ENCODE results near the gene ZNF189.
"Not testable (repeated sequence)": the region's sequence is repeated elsewhere in the genome, so short reads cannot be mapped to it uniquely, and the experiment has no call there.

ZNF189 gene

GRCh38 chr9:101376111-101376848, 22.4 kb upstream of the ZNF189 start:
- peak in 9 of 10 donors; percentile 16 to 95 (median 83) for DNase-seq
- intact Hi-C loops (cut with DNase I): no loop called here

- intact Hi-C loops (cut with DNase I): no loop called here
Observed at GRCh38 chr9:101380295-101380694, 18.4 kb upstream of the ZNF189 start.

GRCh38 chr9:101381118-101381517, 17.5 kb upstream of the ZNF189 start:
- intact Hi-C loops (cut with DNase I): no loop called here
- no peak for DNase-seq

More at GRCh38 chr9:101380295-101380694, 18.4 kb upstream of the ZNF189 start:
- no peak for DNase-seq

DNA sequence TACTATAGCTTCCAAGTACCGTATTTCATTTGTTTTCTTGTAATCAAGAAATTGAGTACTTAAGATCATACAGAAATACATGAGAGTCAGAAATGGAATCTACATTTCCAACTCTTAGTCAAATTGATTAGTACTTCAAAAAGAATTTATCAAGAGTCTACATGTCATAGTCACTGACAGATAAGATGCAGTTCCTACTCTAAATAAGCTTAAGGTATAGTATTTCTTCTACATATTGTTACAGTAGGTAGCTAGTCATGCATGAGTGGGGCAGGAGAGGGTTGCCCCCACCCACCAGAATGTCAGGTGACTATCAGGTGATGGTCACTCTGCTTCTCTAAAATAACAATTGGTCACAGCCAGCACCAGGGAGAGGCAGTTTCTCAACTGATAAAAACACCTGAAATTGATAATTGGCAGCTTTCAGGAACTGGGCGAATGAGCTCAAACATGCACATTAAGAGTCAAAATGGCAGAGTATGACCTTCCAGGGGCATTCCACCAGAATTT, 16.8 kb upstream of the ZNF189 start:
- DNase-seq: no peak
- intact Hi-C loops (cut with DNase I): no loop called here

GRCh38 chr9:101383361-101383760, 15.3 kb upstream of the ZNF189 start:
- DNase-seq: no peak
- intact Hi-C loops (cut with DNase I): no loop called here

- not testable (repeated sequence) for DNase-seq
- intact Hi-C loops (cut with DNase I): loop anchor here (5.0 kb wide), 2 partner anchors 673 to 783 kb away; no protein-coding TSS in a partner anchor
Observed at GRCh38 chr9:101384873-101385536, 13.6 kb upstream of the ZNF189 start, which contains the start of gene BAAT. TSS of gene BAAT (minus strand) at chr9:101385006. CDS start at chr9:101371404, 13,602 bp downstream.

- intact Hi-C loops (cut with DNase I): loop anchor here (5.0 kb wide), 2 partner anchors 676 to 786 kb away; no protein-coding TSS in a partner anchor
- DNase-seq: no peak
Observed at GRCh38 chr9:101387871-101388506, 10.7 kb upstream of the ZNF189 start.

- intact Hi-C loops (cut with DNase I): loop anchor here (5.0 kb wide), 2 partner anchors 676 to 786 kb away; no protein-coding TSS in a partner anchor
- DNase-seq: no peak
Observed at GRCh38 chr9:101388507-101388993, 10.1 kb upstream of the ZNF189 start.

DNA sequence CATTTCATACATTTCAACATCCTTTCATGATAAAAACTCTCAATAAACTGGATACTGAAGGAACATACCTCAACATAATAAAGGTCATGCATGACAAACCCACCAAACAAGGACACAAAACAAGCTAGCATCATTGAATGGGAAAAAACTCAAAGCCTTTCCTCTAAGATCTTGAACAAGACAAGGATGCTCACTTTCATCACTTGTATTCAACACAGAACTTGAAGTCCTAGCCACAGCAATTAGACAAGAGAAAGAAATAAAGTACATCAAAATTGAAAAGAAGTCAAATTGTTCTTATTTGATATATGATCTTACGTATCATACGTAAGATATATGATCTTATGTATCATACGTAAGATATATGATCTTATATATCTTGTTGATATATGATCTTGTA, 5.5 kb upstream of the ZNF189 start:
- DNase-seq: no peak
- intact Hi-C loops (cut with DNase I): no loop called here

DNA sequence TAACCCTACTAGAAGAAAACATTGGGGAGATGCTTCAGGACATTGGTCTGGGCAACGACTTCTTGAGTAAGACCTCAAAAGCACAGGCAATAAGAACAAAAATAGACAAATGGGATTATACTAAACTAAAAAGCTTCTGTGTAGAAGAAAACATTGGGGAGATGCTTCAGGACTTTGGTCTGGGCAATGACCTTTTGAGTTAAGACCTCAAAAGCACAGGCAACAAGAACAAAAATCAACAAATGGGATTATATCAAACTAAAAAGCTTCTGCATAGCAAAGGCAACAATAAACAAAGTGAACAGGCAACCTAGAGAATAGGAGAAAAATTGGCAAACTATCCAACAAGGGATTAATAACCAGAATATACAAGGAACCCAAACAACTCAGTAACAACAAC, 4.0 kb upstream of the ZNF189 start:
- DNase-seq: no peak
- intact Hi-C loops (cut with DNase I): loop anchor here (5.0 kb wide), 1 partner anchor 138 kb away; the partner anchor contains the start of gene RNF20

GRCh38 chr9:101397746-101398067, 944 bp upstream of the ZNF189 start:
- DNase-seq: no peak
- intact Hi-C loops (cut with DNase I): loop anchor here (5.0 kb wide), 1 partner anchor 135 kb away; the partner anchor contains the start of gene RNF20

DNA sequence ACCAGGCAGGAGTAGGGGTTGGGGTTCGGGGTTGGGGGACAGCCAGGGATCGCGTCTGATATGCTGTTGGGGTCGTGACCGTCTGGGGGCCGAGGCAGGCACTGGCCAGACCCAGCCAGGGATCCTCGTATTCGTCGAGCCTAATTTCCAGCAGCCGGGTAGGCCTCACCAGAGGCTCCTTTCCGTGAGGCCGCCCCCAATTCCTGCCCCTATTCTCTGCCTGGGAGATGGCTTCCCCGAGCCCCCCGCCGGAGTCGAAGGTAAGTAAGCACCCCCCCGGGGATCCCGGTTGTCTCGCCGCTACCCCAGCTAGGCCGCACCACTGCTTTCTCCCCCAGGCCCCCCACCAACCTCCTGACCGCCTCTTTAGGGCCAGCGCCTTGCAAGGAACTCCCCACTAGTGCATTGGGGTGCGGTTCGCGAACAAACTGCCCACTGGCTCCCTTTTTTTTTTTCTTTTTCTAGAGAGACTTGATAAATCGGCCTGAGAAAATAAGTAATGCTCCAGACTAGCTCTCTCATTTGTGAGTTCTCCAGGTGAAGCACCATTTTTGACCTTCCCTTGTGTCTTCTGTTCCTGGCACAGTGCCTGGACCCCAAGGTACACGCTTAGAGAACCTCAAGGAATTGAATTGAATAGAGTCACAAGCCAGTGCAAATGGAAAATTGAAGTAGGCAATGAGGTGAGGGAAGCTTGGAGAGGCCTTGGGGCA, 435 bp downstream of the ZNF189 start:
- intact Hi-C loops (cut with DNase I): loop anchor here (5.0 kb wide), 1 partner anchor 133 kb away; the partner anchor contains the start of gene RNF20
- DNase-seq: peak in 4 of 10 donors; percentile 9 to 85 (median 68)

GRCh38 chr9:101399643-101399970, 956 bp downstream of the ZNF189 start:
- no peak for DNase-seq
- intact Hi-C loops (cut with DNase I): loop anchor here (5.0 kb wide), 1 partner anchor 133 kb away; the partner anchor contains the start of gene RNF20

- intact Hi-C loops (cut with DNase I): no loop called here
- DNase-seq: peak in 1 of 10 donors; percentile 56
Observed at GRCh38 chr9:101400120-101400519, 1.5 kb downstream of the ZNF189 start.

DNA sequence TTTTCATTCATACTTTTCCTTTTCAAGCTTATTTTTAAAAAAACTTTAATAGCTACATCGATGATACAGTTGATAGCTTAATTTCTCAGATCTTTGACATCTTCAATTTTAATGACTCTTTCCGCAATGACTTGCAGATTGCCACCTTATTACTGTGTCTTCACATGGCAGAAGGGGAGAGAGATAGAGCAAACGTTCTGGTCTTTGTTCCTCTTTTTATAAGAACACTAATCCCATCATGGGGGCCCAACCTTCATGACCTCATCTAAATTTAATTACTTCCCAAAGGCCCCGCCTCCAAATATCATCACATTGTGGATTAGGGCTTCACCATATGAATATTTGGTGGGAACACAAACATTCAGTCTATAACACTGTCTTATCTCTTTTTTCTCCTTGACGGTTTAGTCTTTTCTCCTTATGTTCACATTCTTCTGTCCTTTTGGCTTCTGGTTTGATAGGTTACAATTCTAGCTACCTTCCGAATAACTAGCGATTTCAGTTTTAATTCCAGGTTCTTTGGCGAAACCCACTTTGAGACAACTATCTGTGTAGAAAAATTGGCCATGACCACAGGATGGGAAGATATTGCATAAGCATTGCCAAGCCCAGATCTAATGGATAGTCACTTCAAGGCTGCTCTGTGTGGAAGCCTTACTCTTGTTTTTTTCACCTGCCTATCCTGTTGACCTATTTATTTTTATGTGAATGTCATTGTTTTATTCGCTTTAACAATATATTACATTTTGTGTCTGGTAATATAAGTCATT, 5.0 kb downstream of the ZNF189 start:
- intact Hi-C loops (cut with DNase I): no loop called here
- no peak for DNase-seq

GRCh38 chr9:101408374-101409078, 9.9 kb downstream of the ZNF189 start:
- intact Hi-C loops (cut with DNase I): no loop called here
- DNase-seq: no peak

DNA sequence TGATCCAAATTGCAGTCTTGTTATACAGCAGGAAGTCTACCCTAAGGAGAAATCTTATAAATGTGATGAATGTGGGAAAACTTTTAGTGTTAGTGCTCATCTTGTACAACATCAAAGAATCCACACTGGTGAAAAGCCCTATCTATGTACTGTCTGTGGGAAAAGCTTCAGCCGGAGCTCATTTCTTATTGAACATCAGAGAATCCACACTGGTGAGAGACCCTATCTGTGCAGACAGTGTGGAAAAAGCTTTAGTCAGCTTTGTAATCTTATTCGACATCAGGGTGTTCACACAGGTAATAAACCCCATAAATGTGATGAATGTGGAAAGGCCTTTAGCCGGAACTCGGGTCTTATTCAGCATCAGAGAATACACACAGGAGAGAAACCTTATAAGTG, 10.4 kb downstream of the ZNF189 start:
- intact Hi-C loops (cut with DNase I): no loop called here
- DNase-seq: no peak

DNA sequence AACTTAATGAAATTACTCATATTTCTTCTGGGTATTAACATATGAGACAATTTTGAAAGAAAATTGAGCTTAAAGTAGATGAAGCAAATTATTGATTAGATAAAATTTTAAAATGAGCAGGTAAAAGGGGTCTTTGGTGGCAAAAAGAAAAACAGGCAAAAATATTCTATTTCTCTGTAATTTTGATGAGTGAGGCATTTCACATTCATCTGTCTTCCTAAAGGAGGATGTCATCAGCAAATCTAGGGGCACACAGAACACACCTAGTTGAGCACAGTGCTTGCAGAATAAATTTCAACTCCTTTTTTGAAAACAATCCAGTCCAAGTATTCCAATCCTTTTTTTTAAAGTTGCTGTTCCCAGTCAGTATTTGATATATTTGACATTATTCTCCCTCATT, 16.2 kb downstream of the ZNF189 start:
- DNase-seq: no peak

GRCh38 chr9:101415578-101415977, 16.9 kb downstream of the ZNF189 start:
- intact Hi-C loops (cut with DNase I): no loop called here
- no peak for DNase-seq

More for the DNA sequence above, 16.2 kb downstream of the ZNF189 start:
- intact Hi-C loops (cut with DNase I): no loop called here
